COLO668 (cell line): Measurements from ENCODE around the gene MAST1.
"Not testable (repeated sequence)": the region's sequence is repeated elsewhere in the genome, so short reads cannot be mapped to it uniquely, and the experiment has no call there.

Source experiments
- DNase-seq: peaks from one replicate; lab custom pipeline; 2025; ENCODE audit not compliant: unreplicated experiment; lab: John Stamatoyannopoulos, UW

The MAST1 gene

DNA sequence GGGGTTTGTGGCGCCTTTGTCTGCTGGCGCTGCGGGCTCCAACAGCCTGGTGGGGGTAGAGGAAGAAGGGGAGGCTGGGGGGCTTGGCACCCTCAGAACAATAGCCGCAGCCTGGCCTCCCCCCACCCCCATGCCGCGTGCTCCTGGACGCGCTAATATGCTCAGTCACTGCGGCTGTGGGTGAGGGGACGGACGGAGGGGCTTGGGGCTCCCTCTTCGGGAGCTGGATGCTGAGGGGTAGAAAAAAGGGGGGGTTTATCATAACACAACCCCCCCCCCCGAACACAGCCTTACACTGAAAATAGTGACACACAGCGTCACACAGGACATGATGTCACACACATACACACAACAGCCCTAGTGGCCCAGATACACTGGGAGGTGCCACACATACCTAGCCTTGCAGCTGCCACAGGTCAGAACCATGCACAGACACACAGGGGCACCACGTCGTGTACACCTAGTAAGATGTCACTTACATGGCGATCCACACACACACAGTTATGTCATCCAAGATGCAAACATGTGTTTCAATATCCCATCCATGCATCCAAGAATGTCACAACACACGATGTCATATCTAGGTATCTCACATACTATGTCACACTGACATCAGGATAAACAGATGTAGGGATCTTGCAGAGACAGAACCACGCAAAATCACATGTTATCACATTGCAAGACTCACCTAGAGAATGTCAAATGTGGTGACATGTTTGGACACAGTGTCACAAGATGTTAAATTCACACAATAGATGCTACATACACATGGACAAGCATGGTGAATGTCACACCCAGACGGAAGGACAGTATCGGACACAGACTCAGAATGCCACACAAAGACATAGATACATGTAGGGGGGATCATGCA is 806 bp downstream of the MAST1 start:
- DNase-seq: peak; percentile 61

GRCh38 chr19:12840091-12841079 is 2.1 kb downstream of the MAST1 start:
- peak; percentile 62 for DNase-seq

DNA sequence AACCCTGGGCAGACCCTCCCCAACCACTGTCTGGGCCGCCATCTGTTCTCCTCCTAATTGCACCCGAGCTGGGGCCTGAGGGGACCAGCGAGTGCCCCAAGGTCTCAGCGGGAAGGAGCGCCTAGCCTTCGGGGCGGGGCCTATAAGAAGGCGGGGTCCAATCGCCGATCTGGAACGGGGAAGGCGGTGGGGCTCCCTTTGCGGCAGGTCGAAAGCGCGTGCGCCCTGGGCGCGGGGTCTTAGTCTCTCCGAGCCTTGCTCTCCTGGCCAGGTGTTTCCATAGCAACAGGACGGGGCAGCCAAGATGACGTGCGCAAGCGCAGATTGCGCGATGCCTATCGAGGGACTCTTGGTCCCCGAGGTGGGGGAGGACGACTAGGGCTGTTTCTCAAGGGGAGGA is 2.8 kb downstream of the MAST1 start:
- DNase-seq: no peak

- DNase-seq: no peak
Observed at GRCh38 chr19:12842511-12842910, 4.2 kb downstream of the MAST1 start.

- DNase-seq: no peak
Observed at GRCh38 chr19:12843328-12843727, 5.0 kb downstream of the MAST1 start.

- DNase-seq: no peak
Observed at GRCh38 chr19:12843999-12844732, 5.9 kb downstream of the MAST1 start.

DNA sequence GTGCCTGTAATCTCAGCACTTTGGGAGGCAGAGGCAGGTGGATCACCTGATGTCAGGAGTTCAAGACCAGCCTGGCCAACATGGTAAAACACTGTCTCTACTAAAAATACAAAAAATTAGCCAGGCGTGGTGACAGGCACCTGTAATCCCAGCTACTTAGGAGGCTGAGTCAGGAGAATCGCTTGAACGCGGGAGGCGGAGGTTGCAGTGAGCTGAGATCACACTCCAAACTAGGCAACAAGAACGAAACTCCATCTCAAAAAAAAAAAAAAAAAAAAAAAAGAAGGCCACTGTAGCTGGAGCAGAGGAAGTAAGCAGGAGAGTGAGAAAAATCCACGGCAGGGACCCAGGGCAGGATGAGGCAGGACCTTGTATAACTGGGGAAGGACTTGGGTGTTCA is 8.3 kb downstream of the MAST1 start:
- DNase-seq: not testable (repeated sequence)

- peak; percentile 83 for DNase-seq
Observed at GRCh38 chr19:12847159-12848139, 9.1 kb downstream of the MAST1 start.

- DNase-seq: no peak
Observed at GRCh38 chr19:12856653-12857052, 18.3 kb downstream of the MAST1 start.

- no peak for DNase-seq
Observed at GRCh38 chr19:12858041-12858928, 20.0 kb downstream of the MAST1 start.

- no peak for DNase-seq
Observed at GRCh38 chr19:12859546-12859945, 21.2 kb downstream of the MAST1 start.

- no peak for DNase-seq
Observed at GRCh38 chr19:12864143-12864542, 25.8 kb downstream of the MAST1 start.

DNA sequence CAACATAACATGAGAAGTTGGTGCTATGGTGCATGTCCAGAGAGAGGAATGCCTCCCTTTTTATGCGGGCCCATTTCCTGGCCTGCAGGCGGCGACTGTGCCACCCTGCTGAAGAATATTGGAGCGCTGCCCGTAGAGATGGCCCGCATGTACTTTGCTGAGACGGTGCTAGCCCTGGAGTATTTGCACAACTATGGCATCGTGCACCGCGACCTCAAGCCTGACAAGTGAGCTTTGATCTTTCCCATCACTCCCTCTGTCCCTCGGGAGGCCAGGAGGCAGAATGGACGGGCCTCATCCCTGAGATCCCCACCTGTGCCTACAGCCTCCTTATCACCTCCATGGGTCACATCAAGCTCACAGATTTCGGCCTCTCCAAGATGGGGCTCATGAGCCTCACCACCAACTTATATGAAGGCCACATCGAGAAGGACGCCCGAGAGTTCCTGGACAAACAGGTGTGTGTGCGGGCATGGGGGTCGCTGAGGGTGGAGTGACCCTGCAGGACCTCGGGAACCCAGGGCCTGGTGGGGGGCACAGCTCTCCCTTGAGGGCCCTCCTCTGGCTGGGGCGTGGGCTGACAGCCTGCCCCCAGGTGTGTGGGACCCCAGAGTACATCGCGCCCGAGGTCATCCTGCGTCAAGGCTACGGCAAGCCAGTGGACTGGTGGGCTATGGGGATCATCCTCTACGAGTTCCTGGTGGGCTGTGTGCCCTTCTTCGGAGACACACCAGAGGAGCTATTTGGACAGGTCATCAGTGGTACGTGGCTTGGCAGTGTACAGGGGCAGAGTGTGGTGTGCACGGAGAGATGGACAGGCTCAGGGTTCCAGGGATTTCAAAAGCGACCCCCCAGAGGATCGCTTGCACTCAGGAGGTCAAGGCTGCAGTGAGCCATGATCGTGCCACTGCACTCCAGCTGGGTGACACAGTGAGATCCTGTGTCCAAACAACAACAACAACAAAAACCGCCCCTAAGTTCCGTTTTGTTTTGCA is 26.7 kb downstream of the MAST1 start:
- peak; percentile 41 for DNase-seq

- no peak for DNase-seq
Observed at GRCh38 chr19:12865746-12866415, 27.6 kb downstream of the MAST1 start.

DNA sequence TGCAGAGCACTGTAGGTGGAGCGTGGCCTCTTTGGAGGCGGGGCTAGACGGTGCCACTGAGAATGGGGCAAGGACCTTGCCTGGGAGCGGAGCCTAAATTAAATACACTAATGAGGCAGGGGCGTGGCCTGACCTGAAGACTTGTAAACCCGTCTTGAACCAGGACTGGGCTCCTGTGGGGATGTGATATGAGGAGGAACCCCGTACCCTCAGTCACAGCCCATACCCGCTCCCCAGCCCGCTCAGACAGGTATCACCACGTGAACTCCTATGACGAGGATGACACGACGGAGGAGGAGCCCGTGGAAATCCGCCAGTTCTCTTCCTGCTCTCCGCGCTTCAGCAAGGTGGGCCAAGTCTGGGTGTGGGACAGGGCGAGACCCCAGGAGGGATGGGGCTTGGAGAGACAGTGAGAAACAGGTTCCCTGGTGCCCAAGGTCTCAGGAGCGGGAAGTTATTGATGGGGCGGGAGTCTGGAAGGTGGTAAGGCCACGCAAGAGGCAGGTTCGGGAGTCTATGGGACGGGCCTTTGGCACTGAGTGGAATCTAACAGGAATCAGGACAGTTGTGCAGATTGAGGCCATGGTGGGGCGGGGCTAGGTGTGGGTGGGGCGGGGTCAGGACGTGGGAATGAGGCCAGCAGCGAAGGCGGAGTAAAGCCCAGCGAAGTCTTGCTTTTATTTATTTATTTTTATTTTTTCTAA is 28.3 kb downstream of the MAST1 start:
- peak; percentile 18 for DNase-seq
